HG03342 (cell line): ENCODE results near the gene PIK3AP1.

ENCODE experiments used
- ATAC-seq: cut with Tn5 transposase; IDR thresholded peaks from one replicate; pipeline ENCODE4 v1.9.1; 2021; ENCODE audit warnings: mild to moderate bottlenecking, moderate library complexity; ENCODE audit not compliant: unreplicated experiment

Gene PIK3AP1

DNA sequence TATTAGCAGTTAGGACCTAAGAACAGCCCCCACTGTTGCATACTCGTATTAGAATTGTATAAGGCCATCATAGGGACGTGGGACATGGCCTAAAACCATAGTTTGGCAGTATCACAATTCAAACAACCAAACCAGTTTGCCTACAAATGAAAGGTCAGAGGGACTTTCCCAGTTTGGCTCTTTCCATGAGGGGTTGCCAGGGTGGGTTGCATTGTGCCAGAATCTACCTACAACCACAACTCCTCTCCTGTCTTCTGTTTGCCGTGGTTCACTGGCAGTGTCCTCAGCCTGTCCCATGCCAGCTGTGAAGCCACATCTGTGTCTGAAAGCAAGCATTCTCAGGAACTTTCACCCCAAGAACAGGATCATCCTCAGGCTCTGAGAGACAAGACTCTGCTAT is 44.5 kb downstream of the PIK3AP1 start:
- no peak for ATAC-seq

- peak; percentile 65 for ATAC-seq
Observed at GRCh38 chr10:96673318-96674099, 46.8 kb downstream of the PIK3AP1 start.

GRCh38 chr10:96672481-96673175 is 47.7 kb downstream of the PIK3AP1 start:
- no peak for ATAC-seq

- ATAC-seq = no peak
Observed at GRCh38 chr10:96671211-96671890, 49.0 kb downstream of the PIK3AP1 start.

DNA sequence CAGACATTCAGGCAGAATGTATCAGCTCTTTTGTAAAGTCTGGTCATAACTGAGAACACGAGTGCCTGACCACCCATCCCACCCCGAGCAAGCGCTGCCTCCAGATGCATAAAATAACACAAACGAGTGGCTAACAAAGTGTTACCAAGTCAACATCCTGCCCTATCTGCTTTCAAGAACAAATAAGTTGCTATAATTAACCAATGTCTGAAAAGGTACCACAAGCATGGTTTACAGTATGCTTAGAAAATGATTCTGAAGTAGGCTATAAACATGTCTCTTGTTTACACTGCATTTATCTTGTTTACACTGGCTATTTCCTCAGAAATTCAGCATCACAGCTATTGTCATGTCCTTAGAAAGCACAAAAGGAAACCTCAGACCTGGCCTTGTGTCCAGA is 49.5 kb downstream of the PIK3AP1 start:
- ATAC-seq = no peak

- ATAC-seq = no peak
Observed at GRCh38 chr10:96667401-96667800, 52.9 kb downstream of the PIK3AP1 start.

- ATAC-seq = peak; percentile 63
Observed at GRCh38 chr10:96666741-96667140, 53.6 kb downstream of the PIK3AP1 start.

DNA sequence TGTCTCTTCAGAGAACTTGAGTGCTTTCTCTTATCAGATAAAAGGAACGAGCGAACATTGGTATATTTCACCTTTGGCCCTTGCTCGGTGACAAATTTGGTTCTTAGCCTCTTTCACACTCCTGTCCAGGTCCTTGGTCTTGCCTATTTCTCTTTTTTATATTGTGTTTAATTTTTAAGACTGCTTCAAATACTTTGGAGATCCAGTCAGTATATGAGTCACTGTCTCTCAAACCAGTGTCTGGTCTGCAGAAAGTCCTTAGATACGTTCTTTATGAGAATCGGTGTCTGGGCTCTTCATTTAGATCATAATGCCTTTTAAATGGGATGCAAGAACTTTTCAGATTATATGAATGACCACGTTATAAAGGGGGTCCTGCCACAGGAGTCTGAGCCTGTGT is 55.0 kb downstream of the PIK3AP1 start:
- ATAC-seq = no peak

- peak; percentile 65 for ATAC-seq
Observed at GRCh38 chr10:96664563-96664962, 55.8 kb downstream of the PIK3AP1 start.

DNA sequence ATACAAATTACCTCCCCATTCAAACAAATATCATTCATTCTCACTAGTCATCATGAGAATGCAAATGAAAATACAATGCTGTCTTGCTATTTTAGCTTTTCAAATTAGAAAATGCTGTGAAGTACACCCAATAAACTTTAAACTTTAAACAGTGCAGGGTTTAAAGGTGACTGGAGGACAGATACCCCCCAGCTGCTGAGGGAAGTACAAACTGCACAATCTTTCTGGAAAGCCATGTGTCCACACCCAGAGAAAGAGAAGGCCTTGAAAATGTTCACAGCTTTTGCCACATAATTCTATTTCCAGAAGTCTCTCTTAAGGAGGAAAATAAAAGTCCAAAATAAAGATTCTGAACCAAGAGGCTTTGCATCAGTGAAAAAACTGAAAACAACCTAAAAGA is 56.5 kb downstream of the PIK3AP1 start:
- no peak for ATAC-seq

DNA sequence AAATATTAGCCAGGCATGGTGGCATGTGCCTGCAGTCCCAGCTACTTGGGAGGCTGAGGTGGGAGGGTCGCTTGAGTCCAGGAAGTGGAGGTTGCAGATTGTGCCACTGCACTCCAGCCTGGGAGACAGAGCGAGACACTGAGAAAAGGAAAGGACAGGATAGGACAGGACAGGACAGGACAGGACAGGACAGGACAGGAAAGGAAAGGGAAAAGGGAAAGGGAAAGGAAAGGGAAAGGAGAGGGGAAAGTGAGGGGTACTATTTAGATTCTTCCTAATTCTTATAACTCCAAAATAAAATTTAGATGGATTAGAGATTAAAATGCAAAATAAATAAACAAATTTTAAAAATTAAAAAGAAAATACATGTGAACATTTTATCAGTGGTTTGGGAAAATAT is 58.7 kb downstream of the PIK3AP1 start:
- ATAC-seq = no peak

DNA sequence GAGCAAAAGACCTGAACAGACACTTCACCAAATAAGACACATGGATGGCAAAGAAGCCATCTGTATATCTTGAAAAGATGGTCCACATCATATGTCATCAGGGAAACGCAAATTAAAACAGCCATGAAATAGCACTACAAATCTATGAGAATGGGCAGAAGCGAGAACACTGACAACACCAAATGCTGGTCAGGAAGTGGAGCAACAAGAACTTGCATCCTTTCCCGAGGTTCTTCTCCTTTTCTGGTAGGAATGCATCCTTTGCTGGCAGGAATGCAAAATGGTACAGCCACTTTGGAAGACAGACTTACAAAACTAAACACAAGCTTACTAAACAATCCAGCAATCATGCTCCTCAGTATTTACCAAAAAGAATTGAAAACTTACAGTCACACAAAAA is 60.0 kb downstream of the PIK3AP1 start:
- no peak for ATAC-seq

DNA sequence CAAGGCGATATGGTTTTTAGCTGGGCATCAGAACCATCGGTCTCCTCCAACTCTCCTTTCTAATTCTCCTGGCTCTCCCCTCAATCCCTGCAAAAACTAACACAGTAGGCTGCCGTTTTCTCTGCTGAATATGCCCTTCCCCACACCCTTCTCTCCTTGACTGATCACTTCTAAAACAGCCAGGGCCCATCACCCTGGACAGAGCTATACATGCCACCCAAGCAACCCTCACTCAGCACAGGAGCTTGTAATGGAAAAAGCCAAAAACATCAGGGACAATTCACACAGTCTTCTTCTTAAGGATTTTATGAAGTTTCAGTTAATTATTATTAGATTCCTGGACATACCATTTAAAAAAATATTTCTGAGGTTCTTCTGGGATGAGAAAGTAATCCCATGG is 61.5 kb downstream of the PIK3AP1 start:
- ATAC-seq = no peak

- no peak for ATAC-seq
Observed at GRCh38 chr10:96657385-96657784, 62.9 kb downstream of the PIK3AP1 start.

DNA sequence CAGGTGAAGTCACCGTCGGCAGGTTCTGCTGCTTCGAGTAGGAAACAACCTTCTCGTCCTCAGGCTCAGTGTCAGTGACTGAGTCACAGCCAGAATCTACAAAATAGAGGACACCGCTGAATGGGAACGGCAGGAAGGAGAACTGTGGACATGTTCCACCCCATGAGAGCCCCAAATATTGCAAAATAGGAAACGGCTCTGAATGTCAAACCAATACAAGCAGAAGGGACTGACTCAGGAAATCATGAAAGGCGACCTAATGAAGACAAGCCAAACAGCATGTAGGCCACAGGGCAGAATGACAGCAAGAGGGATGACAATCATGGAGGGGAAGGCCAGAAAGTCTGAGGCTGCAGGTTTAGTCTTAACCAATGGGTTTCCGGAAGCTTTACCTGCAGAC is 63.5 kb downstream of the PIK3AP1 start:
- ATAC-seq = no peak

- ATAC-seq = no peak
Observed at GRCh38 chr10:96656198-96656577, 64.1 kb downstream of the PIK3AP1 start.

- no peak for ATAC-seq
Observed at GRCh38 chr10:96655461-96656197, 64.7 kb downstream of the PIK3AP1 start.

DNA sequence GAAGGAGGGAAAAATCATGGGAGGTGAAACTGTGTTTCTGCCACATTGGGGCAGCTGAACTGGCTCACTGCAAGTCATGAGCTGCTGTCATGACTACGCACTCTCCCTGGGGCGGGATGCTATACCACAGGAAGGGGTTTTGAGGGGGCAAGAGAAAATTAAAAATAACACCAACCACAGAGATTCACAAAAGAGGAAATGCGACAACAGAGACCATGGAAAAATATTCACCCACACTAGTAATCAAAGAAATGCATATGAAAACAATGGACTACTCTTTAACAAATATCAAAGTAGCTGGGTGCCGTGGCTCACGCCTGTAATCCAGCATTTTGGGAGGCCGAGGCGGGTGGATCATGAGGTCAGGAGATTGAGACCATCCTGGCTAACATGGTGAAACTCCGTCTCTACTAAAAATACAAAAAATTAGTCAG is 68.3 kb downstream of the PIK3AP1 start:
- peak; percentile 86 for ATAC-seq

DNA sequence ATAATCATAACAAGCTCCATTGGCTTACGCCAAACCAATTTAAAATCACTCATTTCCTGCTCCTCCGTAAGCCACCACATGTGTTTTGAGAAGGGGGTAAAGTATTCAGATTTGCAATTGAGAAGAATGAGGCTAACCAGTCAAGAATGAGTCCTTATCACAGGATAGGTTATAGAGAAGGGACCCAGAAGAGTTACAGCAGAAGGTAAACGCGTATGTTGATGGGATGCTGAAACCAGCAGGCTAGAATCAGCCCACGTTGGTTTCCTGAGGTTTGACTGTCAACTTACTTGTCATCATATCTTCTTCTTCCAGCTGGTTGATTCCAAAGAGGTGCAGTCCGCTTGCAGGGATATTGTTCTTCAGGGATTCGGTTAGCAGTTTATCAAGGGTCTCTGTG is 69.4 kb downstream of the PIK3AP1 start:
- ATAC-seq = no peak

GRCh38 chr10:96648297-96648696 is 72.0 kb downstream of the PIK3AP1 start:
- no peak for ATAC-seq

GRCh38 chr10:96647466-96647865 is 72.8 kb downstream of the PIK3AP1 start:
- ATAC-seq = no peak
